B cell (primary cell): Measurements from ENCODE around the gene ZNF75A.

Source experiments
- CTCF ChIP-seq: fragments of 200-600 bp; IDR thresholded peaks from one replicate; pipeline ENCODE4 v1.8.0; 2022; ENCODE audit warnings: antibody characterized with exemption, mild to moderate bottlenecking
- EZH2 ChIP-seq: IDR thresholded peaks from 2 replicates; pipeline ENCODE4 v1.6.1; 2012; ENCODE audit warnings: borderline replicate concordance, low read depth, mild to moderate bottlenecking, moderate library complexity, low read length; ENCODE audit not compliant: insufficient read depth, poor library complexity, severe bottlenecking

DNA sequence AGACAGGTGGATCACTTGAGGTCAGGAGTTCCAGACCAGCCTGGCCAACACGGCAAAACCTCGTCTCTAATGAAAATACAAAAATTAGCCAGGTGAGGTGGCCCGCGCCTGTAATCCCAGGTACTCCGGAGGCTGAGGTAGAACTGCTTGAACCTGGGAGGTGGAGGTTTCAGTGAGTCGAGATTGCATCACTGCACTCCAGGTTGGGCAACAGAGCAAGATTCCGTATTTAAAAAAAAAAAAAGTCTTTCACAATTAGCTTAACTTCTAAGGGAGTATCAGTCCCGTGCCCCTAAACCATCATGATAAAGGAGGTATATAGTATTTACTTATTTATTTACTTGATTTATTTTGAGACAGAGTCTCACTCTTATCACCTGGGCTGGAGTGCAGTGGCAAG is 45.5 kb upstream of the ZNF75A start:
- TF ChIP-seq CTCF (no peak), EZH2 (no peak)
